H54 (cell line): ENCODE measurements around the gene IQCK.

Source experiments
- DNase-seq: peaks from one replicate; pipeline ENCODE4 v3.0.0; 2011; ENCODE audit warnings: low spot score, mixed read lengths; ENCODE audit not compliant: insufficient read length
- FAIRE-seq: peaks from 3 replicates; lab custom pipeline; 2011; peaks lifted over from hg19 to GRCh38; lab: Jason Lieb, UNC
- POLR2A ChIP-seq: IDR thresholded peaks from 2 replicates; pipeline ENCODE4 v1.6.1; 2011; ENCODE audit warnings: low read depth, mild to moderate bottlenecking, low read length

The IQCK gene

GRCh38 chr16:19718624-19718965 is 524 bp downstream of the IQCK start:
- DNase-seq (no peak), FAIRE-seq (no peak)
- TF ChIP-seq POLR2A = no peak

GRCh38 chr16:19722269-19722952 is 4.3 kb downstream of the IQCK start:
- no peak for DNase-seq
- TF ChIP-seq POLR2A = no peak
- FAIRE-seq = no peak

GRCh38 chr16:19722981-19723380 is 4.9 kb downstream of the IQCK start:
- DNase-seq (no peak), FAIRE-seq (no peak)
- no peak for TF ChIP-seq POLR2A

- DNase-seq = no peak
- no peak for FAIRE-seq
- TF ChIP-seq POLR2A = no peak
These were observed 10.5 kb downstream of the IQCK start for GRCh38 chr16:19728636-19728965.

- no peak for FAIRE-seq
- TF ChIP-seq POLR2A = no peak
- DNase-seq = no peak
These were observed 15.5 kb downstream of the IQCK start for GRCh38 chr16:19733551-19733950.

- FAIRE-seq (no peak), DNase-seq (no peak)
- TF ChIP-seq POLR2A = no peak
These were observed 17.2 kb downstream of the IQCK start for GRCh38 chr16:19735074-19735867.

- no peak for TF ChIP-seq POLR2A
- FAIRE-seq (no peak), DNase-seq (no peak)
These were observed 19.4 kb downstream of the IQCK start for GRCh38 chr16:19737306-19738038.

GRCh38 chr16:19741354-19741753 is 23.3 kb downstream of the IQCK start:
- FAIRE-seq (no peak), DNase-seq (no peak)
- TF ChIP-seq POLR2A = no peak

GRCh38 chr16:19743816-19744159 is 25.7 kb downstream of the IQCK start:
- FAIRE-seq (no peak), DNase-seq (no peak)
- no peak for TF ChIP-seq POLR2A

- TF ChIP-seq POLR2A = no peak
- no peak for FAIRE-seq
- DNase-seq = no peak
These were observed 26.6 kb downstream of the IQCK start for GRCh38 chr16:19744670-19745069.

GRCh38 chr16:19745286-19746010 is 27.4 kb downstream of the IQCK start:
- no peak for TF ChIP-seq POLR2A
- DNase-seq (no peak), FAIRE-seq (no peak)

GRCh38 chr16:19746561-19746960 is 28.5 kb downstream of the IQCK start:
- FAIRE-seq (no peak), DNase-seq (no peak)
- no peak for TF ChIP-seq POLR2A

- no peak for TF ChIP-seq POLR2A
- DNase-seq (no peak), FAIRE-seq (no peak)
These were observed 30.5 kb downstream of the IQCK start for GRCh38 chr16:19748389-19749168.

GRCh38 chr16:19749571-19750080 is 31.6 kb downstream of the IQCK start:
- no peak for DNase-seq
- no peak for FAIRE-seq
- no peak for TF ChIP-seq POLR2A
